GM18519 (cell line): ENCODE results near the gene CLDND2.
"Not testable (repeated sequence)": the region's sequence is repeated elsewhere in the genome, so short reads cannot be mapped to it uniquely, and the experiment has no call there.

Source experiments
- ATAC-seq: cut with Tn5 transposase; IDR thresholded peaks from one replicate; pipeline ENCODE4 v1.9.1; 2021; ENCODE audit warnings: mild to moderate bottlenecking, moderate library complexity; ENCODE audit not compliant: unreplicated experiment, low FRiP score

The CLDND2 gene, protein sequence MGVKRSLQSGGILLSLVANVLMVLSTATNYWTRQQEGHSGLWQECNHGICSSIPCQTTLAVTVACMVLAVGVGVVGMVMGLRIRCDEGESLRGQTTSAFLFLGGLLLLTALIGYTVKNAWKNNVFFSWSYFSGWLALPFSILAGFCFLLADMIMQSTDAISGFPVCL

GRCh38 chr19:51368366-51369282 lies at the start of gene CLDND2:
Gene CLDND2, minus strand, starts transcription at chr19:51369003. Its CDS starts 426 bp downstream, at chr19:51368577.
- no peak for ATAC-seq

DNA sequence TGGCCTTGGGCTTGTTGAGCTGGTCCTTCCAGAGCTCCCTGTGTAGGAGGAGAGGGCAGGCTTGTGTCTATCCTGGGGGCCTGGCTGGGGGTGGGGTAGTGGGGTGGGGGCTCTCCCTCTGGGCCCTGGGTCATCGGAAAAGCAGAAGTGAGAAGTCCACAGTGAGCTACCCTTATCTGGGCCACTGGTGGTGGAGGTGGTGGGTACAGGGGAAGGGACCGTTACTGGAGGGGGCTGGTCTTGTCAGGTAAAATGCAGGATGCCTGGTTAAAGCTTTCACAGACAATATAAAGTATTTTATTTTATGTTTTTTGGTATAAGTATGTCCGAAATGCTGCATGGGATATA lies 49.0 kb upstream of the CLDND2 start:
- ATAC-seq: no peak

DNA sequence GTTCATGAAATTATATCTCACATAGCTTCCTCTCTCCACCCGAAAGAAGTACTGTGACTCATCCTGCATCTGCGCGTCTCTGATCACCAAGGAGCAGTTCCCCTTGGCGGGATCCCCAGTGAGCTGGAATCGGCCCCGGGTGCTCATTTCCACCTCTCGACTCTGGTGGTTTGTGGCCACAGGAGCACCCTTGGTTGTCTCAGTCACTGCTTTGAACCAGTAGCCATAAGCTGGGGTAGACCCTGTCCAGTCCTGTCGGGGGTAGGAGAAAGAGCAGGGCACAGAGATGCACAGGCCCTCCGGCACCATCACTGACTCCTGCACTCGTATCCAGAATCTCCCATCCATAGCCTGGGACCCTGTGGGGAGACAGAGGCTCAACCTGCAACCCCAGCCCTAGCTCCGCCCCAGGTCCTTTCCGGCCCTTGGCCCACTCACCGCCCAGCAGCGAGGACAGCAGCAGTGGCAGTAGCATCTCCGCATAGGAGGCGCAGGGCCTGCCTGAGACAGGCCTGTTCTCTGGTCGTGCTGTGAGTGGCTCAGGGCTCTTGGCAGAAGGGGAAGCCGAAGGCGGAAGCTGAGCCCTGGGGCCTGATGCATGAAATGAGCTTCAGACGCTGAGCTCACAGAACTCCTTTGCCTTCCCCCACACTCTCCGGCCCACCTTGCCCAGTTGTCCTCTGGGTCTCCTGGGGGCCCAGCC lies 48.5 kb upstream of the CLDND2 start, which contains the start of gene SIGLEC10:
Gene SIGLEC10 (minus strand): TSS at position 536 of the 703 bp plus-strand sequence. CDS start 61 bp downstream, at position 475.
- peak; percentile 59 for ATAC-seq

- ATAC-seq: not testable (repeated sequence)
Measured at GRCh38 chr19:51416422-51416821, 47.6 kb upstream of the CLDND2 start.

- no peak for ATAC-seq
Measured at GRCh38 chr19:51415187-51415586, 46.4 kb upstream of the CLDND2 start.

DNA sequence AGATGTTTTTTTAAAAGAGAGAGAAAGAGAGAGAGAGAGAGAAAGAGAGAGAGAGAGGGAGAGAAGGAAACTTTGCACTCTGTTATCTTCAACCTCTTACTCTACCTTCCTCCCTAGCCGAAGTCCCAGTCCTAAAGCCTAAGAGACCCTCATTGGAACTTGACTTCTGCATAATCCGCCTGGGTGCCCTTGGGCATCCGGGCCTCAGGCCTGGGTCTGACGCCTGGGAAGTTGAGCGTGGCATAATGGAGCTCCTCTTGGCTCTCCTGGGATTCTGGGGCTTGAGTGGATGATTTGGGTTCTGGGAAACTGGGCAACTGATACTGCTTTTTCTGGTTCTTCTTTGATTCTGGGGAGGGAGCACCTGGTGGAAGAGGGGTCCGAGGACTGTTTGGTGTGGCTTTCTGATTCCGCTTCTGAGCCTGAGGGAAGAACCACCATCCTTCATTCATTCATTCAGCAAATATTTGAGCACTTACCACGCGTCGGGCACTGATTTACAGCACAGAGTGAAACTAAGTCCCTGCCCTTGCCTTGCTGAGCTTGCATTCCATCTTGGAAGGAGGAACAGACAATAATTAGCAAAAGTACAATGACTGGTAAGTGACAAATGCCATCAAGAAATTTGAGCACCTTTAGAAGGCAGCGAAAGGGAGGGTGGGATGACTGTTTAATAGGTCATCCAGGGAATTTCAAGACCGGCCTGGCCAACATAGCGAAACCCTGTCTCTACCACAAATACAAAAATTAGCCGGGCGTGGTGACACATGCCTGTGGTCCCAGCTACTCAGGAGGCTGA lies 42.3 kb upstream of the CLDND2 start:
- ATAC-seq: no peak

DNA sequence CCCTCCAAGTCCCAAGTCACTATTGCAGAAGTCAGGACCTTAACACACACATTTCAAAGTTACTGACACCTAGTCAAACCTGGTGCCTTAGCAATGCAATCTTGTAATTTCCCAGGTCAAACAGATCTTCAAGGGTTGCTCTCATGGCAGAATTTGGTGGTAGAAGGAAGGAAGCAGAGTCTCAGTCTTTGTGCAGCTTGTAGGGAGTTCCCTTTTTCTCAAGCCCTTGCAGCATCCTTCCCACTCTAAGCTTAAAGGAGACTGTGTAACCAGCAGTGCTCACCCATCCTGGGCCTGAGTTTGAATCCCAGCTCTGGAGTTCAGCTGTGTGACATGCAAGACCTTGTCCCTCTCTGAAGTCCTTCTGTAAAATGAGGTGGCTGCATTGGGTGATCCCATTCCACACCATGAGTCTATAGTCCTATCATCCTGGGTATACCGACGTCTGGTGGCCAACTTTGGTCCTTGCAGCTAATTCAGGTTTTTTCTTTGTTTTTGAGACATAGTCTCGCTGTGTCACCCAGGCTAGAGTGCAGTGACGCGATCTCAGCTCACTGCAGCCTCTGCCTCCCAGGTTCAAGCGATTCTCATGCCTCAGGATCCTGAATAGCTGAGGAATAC lies 38.8 kb upstream of the CLDND2 start:
- no peak for ATAC-seq

DNA sequence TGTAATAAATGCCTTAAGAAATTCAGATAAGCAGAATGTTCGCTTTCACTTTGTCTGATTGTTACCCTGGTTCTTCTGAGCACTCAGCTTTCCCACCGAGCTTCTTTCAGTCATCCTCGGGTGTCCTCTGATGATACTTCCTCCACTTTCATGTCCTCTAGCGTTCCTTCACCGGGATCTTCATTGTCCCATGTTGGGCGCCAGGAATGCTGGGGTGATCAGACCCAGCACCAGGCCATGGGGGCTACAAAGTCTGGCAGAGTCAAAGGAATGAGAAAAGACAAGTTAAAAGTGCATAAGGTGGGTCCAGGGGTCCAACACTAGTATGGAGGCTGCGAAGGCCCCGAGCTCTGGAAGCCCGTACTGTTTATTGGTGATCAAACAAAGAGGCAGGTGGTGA lies 33.3 kb upstream of the CLDND2 start:
- ATAC-seq: no peak

DNA sequence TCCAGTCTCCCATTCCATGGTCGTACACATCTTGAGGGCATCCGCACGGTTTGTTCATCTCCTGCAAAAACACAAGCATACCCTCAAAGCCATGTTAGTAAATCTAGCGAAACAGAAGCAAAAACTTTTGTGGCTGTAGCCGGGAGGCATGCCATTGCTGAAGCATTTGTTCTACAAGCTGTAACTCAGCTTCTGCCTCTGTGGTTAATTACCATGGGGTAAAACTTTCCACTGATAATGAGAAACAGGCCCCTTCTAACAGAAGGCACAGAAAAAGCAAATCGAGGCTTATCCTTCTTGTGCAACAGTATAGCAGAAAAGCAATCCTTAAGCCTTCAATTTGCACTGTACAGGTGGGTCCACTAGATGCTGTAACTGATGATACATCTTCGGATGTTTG lies 31.1 kb upstream of the CLDND2 start:
- not testable (repeated sequence) for ATAC-seq

DNA sequence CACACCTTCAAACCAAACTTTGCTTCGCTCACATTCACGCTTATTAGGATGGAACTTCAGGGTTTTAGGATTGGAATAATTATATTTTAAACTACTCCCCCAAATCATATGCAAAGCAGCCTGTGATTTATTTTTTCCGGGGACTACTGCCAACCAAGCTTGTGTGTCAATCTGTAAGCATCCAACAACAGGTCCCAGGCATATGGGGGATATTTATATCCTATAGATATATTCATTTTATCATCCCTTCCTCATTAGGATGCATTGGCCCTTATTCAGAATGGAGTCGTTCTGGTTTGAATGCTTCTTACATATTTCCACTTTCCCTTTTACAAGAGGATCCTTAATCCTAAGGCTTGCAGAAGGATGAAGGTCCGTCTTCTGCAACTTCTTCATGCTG lies 30.4 kb upstream of the CLDND2 start:
- no peak for ATAC-seq

DNA sequence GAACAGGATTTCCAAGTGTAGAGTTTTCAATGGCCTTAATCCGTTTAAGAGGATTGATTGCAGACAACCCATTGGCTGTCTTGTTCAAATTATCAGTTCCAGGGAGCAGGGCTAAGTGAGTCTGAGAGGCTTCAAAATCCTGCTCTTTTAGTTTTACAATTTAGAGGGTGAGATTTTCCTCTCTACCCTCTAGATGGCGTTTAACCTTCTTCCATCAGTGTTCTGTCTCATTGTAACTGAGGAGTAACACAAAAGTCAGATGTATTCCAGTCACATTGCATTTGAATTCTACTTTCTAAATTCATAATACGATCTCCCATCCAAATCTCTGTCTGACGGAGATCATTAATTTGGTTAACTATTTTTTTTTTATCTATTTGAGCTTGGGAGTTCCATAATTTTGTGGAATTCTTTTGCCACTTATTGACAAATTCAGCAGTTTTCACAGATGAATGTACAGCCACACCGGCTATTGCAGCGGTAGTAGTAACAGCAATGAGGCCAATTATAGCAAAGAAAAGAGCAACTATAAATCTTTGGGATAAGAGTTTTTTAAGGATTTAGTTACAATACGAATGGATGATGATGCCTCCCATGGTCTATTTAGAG lies 29.4 kb upstream of the CLDND2 start:
- no peak for ATAC-seq

DNA sequence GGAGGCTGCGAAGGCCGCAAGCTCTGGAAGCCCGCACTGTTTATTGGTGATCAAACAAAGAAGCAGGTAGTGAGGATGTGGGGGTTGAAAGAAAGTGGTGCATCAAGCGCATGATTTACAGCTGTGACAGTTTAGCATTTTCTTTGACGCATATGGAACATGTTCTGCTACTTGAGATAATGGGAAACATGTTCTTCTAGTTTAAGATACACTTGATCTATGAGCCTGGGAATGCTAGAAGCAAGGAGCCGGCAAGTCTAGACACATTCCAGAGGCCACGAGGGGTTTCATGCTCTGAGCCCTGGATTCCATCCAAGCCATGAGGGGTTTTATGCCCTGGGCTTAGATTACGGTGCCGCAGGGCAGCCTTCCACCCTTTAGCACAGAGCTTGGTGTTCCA lies 28.6 kb upstream of the CLDND2 start:
- ATAC-seq: not testable (repeated sequence)

DNA sequence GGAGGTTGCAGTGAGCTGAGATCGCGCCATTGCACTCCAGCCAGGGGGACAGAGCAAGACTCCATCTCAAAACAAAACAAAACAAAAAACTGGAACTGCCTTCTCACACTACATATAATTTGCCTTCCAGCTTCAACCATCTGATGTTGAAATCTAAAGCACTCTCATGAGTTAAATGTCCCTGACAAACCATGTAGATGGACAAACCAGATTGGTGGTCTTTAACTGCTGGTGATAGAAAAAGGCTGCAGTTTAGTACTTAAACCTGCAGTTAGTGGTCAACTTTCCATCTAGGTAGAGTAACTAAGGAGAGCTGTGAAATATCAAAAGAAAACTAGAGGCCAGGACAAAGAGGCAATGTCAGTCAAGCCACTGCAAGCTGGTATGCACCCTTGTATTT lies 27.4 kb upstream of the CLDND2 start:
- no peak for ATAC-seq

DNA sequence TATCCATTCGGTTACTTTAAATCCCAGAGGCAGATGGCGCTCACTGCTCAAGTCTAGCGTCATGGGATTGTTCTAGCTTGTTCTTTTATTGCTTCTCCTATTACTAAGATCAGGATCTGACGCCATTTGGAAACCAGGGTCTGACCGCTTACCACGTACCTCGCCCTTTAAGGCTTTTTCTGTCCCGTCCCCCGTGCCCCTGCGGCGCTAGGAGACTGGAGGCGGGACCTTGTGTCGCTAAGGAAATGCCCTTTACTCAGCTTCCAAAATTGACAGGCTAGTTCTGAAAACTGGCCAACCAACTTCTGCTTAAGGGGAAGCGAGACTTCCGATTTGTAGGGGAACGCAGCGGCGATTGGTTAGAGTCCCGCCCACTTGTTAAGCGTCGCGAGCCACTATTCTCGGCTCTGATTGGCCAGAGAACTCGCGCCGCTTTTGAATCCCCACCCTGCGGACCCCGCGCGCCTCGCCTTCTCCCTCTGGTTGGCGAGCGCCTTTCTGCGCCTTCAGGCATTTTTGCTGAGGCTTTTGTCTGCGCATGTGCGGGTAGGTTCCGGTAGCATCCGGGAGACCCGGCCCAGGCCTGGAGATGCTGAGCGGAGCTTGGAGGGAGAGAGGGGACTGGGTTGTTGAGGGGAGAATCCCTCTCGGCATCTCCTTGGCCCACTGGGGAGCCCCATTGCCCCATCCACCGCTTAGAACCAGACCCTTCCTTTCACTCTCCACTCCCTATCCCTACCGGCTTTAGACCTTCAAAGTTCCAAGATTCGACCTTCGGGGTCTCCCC lies 25.4 kb upstream of the CLDND2 start:
- peak; percentile 78 for ATAC-seq

- ATAC-seq: no peak
Measured at GRCh38 chr19:51392701-51393100, 23.9 kb upstream of the CLDND2 start.

DNA sequence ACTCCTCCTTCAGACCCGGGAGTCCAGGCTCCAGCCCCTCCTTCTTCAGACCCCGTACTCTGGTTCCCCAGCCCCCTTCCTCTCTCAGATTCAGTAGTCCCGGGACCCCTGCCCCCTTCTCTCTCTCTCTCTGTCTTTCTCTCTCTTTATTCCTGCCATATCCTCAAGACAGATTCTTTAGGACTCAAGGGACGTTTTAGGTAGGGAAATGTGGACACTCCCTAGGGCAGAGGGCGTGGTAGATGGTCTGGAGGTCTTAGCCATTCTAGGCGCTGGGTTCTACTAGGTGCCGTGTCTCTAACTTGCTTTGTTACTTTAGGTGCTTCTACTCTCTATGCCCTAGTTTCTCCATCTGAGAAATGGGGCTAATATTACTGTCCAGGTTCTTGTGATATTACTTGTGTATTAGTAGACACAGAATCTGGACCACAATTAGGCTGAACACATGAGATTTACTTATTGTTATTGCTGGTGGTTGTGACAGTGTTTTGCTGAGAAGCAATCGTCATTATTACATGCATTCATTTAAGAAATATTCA lies 22.3 kb upstream of the CLDND2 start:
- no peak for ATAC-seq

GRCh38 chr19:51389143-51389542 lies 20.3 kb upstream of the CLDND2 start:
- ATAC-seq: no peak

DNA sequence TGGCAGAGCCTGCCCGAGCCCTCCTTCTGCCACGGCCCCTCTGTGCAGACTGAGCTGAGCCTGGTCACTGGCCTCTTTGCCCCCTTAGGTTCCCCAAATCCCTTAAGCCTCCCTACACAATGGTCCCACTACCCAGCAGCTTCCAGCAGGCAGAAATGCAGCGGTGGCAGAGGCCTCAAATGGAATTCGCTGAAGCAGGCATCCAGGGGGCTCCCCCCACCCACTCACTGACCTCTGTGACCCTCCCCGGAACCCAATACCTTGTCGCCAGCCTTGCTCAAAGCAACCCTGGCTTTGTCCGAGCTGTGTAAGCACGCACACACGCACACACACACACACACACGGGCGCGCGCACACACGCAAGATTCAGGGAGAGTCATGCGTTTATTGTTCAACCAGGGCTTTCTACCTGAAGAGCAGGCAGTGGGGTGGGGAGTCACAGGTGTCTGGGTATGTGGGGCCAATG lies 19.2 kb upstream of the CLDND2 start, which contains the start of gene LIM2:
Gene LIM2 (minus strand): TSS at position 51 of the 466 bp plus-strand sequence. CDS start 531 bp downstream, outside the sequence.
- ATAC-seq: no peak
